Measurements from ENCODE around the gene ITPRIPL1. TPM values are rescaled to one million over a fixed set of nuclear protein-coding genes. Genes with fewer than 3 reads are reported as not detected.

Gene ITPRIPL1
- total RNA-seq, 1 experiment from 2014 or later = 1.7 TPM

- CTCF ChIA-PET = no interaction called here
- no TSS peak for BruUV-seq (replicated peaks)
- Mint-ChIP-seq H3K27ac (ENCODE audit: unreplicated experiment) (no peak overlapping the region), H3K9me3 (ENCODE audit: low read depth, unreplicated experiment) (no peaks in the 10 kb centered on the region), H3K27me3 (ENCODE audit: unreplicated experiment) (no peaks in the 10 kb centered on the region), H3K4me3 (ENCODE audit: low read depth, unreplicated experiment) (peak overlapping the region; percentile 77), H3K4me1 (ENCODE audit: low read depth, unreplicated experiment) (peaks cover 25% of the 10 kb centered on the region), H3K36me3 (ENCODE audit: insufficient read depth, unreplicated experiment) (peaks cover 29% of the 10 kb centered on the region)
- TF ChIP-seq CTCF (IDR thresholded peaks at IDR 0.05; ENCODE audit: unreplicated experiment) = no peak
- intact Hi-C loops (cut with micrococcal nuclease; ENCODE audit: unreplicated experiment) = no loop called here
- DNase-seq = no peak
Observed at GRCh38 chr2:96333708-96334107, 8.6 kb downstream of the ITPRIPL1 start.

- H3K27ac Mint-ChIP-seq (ENCODE audit: unreplicated experiment) = peak overlapping the region; percentile 62
- H3K9me3 Mint-ChIP-seq (ENCODE audit: low read depth, unreplicated experiment) = no peaks in the 10 kb centered on the region
- CTCF ChIA-PET = interaction anchor here (0.9 to 1.1 kb wide), 2 partner anchors 15 to 173 kb away, joined by 3 to 6 read pairs; no protein-coding TSS in a partner anchor
- no peak for DNase-seq
- peak overlapping the region; percentile 77 for H3K4me3 Mint-ChIP-seq (ENCODE audit: low read depth, unreplicated experiment)
- intact Hi-C loops (cut with micrococcal nuclease; ENCODE audit: unreplicated experiment) = no loop called here
- peaks cover 44% of the 10 kb centered on the region for H3K4me1 Mint-ChIP-seq (ENCODE audit: low read depth, unreplicated experiment)
- H3K36me3 Mint-ChIP-seq (ENCODE audit: insufficient read depth, unreplicated experiment) = peaks cover 38% of the 10 kb centered on the region
- BruUV-seq (replicated peaks) = TSS peak; percentile 58
- TF ChIP-seq CTCF (IDR thresholded peaks at IDR 0.05; ENCODE audit: unreplicated experiment) = no peak
- H3K27me3 Mint-ChIP-seq (ENCODE audit: unreplicated experiment) = no peaks in the 10 kb centered on the region
Observed at GRCh38 chr2:96336104-96336775, 11.1 kb downstream of the ITPRIPL1 start.

GRCh38 chr2:96336873-96337272 is 11.8 kb downstream of the ITPRIPL1 start:
- peaks cover 50% of the 10 kb centered on the region for H3K4me1 Mint-ChIP-seq (ENCODE audit: low read depth, unreplicated experiment)
- CTCF ChIA-PET = no interaction called here
- no peak for DNase-seq
- no peak overlapping the region for H3K27ac Mint-ChIP-seq (ENCODE audit: unreplicated experiment)
- BruUV-seq (replicated peaks) = no TSS peak
- H3K27me3 Mint-ChIP-seq (ENCODE audit: unreplicated experiment) = no peaks in the 10 kb centered on the region
- TF ChIP-seq CTCF (IDR thresholded peaks at IDR 0.05; ENCODE audit: unreplicated experiment) = no peak
- peaks cover 40% of the 10 kb centered on the region for H3K36me3 Mint-ChIP-seq (ENCODE audit: insufficient read depth, unreplicated experiment)
- peak overlapping the region; percentile 77 for H3K4me3 Mint-ChIP-seq (ENCODE audit: low read depth, unreplicated experiment)
- intact Hi-C loops (cut with micrococcal nuclease; ENCODE audit: unreplicated experiment) = no loop called here
- H3K9me3 Mint-ChIP-seq (ENCODE audit: low read depth, unreplicated experiment) = no peaks in the 10 kb centered on the region

- Mint-ChIP-seq H3K4me1 (ENCODE audit: low read depth, unreplicated experiment) (peaks cover 56% of the 10 kb centered on the region), H3K27ac (ENCODE audit: unreplicated experiment) (peak overlapping the region; percentile 14), H3K36me3 (ENCODE audit: insufficient read depth, unreplicated experiment) (peaks cover 29% of the 10 kb centered on the region), H3K4me3 (ENCODE audit: low read depth, unreplicated experiment) (no peak overlapping the region), H3K27me3 (ENCODE audit: unreplicated experiment) (no peaks in the 10 kb centered on the region), H3K9me3 (ENCODE audit: low read depth, unreplicated experiment) (no peaks in the 10 kb centered on the region)
- DNase-seq = no peak
- CTCF ChIA-PET = interaction anchor here (0.6 to 1.0 kb wide), 3 partner anchors 20 to 214 kb away, joined by 3 to 6 read pairs (median 4); no protein-coding TSS in a partner anchor
- intact Hi-C loops (cut with micrococcal nuclease; ENCODE audit: unreplicated experiment) = loop anchor here (5.0 kb wide), 1 partner anchor 167 kb away; the partner anchor contains the start of gene NEURL3
- no peak for TF ChIP-seq CTCF (IDR thresholded peaks at IDR 0.05; ENCODE audit: unreplicated experiment)
- no TSS peak for BruUV-seq (replicated peaks)
Observed at GRCh38 chr2:96340493-96341414, 15.6 kb downstream of the ITPRIPL1 start.
